ENCODE results near the gene BACH2.

- TF ChIP-seq EZH2 (IDR thresholded peaks at IDR 0.05; ENCODE audit: insufficient read depth, poor library complexity, severe bottlenecking), result no peak
- no peak for TF ChIP-seq EZH2phosphoT487 (IDR thresholded peaks at IDR 0.05; ENCODE audit: insufficient read depth, low read depth)
These were observed 379.4 kb downstream of the BACH2 start for GRCh38 chr6:89917216-89917615.

Measured in GM23248 (cell line).